ENCODE data around the gene MAPK8.

Gene MAPK8

DNA sequence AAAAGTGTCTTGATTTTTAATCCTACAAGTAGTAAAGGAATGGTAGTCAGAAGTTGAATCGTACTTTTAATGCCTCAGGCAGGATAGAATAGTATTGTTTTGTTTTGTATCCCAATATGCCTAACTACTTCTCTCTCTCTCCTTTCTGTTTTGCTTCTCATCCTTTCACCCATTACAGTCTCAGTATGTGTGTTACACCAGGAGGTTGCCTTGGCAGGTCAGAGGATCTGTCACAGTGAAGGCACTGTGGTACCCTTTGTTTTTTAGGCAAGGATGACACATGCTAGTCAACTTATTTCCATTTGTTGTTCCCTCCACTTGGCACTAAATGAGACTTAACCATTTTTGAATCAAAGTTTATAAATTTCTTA lies 94.4 kb downstream of the MAPK8 start:
- ChIA-PET CTCF (interaction anchor here (1.6 kb wide), 1 partner anchor 17 kb away, joined by 6 read pairs; no protein-coding TSS in a partner anchor), POLR2A (interaction anchor here (0.6 kb wide), 1 partner anchor 73 kb away, joined by 3 read pairs; no protein-coding TSS in a partner anchor)
- DNase-seq (ENCODE audit: extremely low spot score) = no peak
- TF ChIP-seq, protein P1, sequence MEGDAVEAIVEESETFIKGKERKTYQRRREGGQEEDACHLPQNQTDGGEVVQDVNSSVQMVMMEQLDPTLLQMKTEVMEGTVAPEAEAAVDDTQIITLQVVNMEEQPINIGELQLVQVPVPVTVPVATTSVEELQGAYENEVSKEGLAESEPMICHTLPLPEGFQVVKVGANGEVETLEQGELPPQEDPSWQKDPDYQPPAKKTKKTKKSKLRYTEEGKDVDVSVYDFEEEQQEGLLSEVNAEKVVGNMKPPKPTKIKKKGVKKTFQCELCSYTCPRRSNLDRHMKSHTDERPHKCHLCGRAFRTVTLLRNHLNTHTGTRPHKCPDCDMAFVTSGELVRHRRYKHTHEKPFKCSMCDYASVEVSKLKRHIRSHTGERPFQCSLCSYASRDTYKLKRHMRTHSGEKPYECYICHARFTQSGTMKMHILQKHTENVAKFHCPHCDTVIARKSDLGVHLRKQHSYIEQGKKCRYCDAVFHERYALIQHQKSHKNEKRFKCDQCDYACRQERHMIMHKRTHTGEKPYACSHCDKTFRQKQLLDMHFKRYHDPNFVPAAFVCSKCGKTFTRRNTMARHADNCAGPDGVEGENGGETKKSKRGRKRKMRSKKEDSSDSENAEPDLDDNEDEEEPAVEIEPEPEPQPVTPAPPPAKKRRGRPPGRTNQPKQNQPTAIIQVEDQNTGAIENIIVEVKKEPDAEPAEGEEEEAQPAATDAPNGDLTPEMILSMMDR (IDR thresholded peaks at IDR 0.05; ENCODE audit: control extremely low read depth, extremely low read depth, low read depth, missing control alignments) = no peak

DNA sequence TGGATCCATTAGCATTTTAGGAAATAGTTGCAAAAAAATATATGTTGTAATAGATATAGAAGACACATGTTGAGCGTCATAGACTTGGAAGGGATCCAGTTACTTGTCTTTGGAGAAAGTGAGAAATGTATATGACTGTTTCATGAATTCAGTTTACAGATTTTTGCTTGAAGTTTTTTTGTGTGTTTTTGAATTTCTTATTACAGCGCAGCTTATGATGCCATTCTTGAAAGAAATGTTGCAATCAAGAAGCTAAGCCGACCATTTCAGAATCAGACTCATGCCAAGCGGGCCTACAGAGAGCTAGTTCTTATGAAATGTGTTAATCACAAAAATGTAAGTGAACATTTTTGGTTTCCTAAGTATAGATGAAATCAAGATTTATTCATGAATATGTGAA lies 98.2 kb downstream of the MAPK8 start:
- TF ChIP-seq, protein P1 (IDR thresholded peaks at IDR 0.05; ENCODE audit: control extremely low read depth, extremely low read depth, low read depth, missing control alignments) = no peak
- ChIA-PET CTCF (interaction anchor here (0.6 kb wide), 1 partner anchor 54 kb away, joined by 3 read pairs; no protein-coding TSS in a partner anchor), POLR2A (no interaction called here)
- DNase-seq (ENCODE audit: extremely low spot score) = no peak

DNA sequence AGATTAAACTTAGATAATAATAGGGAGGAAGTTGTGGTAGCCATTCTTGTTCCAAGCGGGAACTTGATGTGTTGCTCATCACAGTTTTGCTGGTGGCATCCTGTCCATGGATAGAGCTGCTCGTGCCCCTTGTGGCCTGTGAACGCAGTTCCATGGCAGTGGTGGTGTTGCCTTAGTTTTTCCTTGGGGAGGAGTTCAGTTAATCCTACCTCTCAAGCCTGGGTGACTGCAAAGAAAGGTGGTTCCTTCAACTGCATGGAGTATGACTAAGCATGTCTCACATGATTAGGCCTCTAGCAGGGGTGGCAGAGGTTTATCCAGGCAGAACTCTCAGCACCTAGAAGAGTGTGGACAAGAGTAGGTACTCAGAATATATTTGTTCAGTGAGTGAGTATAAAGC lies 99.7 kb downstream of the MAPK8 start:
- no peak for DNase-seq (ENCODE audit: extremely low spot score)
- CTCF ChIA-PET = interaction anchor here (0.9 to 1.3 kb wide), 3 partner anchors 13 kb away, joined by 3 to 4 read pairs (median 3); no protein-coding TSS in a partner anchor
- POLR2A ChIA-PET = no interaction called here
- TF ChIP-seq, protein P1 (IDR thresholded peaks at IDR 0.05; ENCODE audit: control extremely low read depth, extremely low read depth, low read depth, missing control alignments) = no peak

DNA sequence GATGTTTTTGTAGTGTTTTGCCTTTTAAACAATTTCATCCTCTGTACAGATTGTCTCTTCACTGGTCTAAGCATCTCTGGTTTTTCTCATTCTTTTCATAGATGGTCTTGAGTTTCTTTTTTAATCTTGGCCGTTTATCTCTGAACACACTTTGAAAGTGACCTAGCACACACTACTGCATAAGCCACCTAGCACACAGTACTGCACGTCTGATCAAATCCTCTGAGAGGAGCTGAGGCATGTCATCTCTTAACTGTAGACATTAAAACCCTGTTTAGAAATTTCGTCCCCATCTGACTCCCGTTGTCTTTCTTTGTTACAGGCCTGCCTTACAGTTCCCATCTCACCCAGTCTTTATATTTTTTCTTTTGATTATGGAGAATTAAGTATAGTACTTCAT lies 100.2 kb downstream of the MAPK8 start:
- TF ChIP-seq, protein P1 (IDR thresholded peaks at IDR 0.05; ENCODE audit: control extremely low read depth, extremely low read depth, low read depth, missing control alignments) = no peak
- ChIA-PET POLR2A (no interaction called here), CTCF (interaction anchor here (0.9 to 1.0 kb wide), 2 partner anchors 13 kb away, joined by 3 to 4 read pairs; no protein-coding TSS in a partner anchor)
- DNase-seq (ENCODE audit: extremely low spot score) = no peak

DNA sequence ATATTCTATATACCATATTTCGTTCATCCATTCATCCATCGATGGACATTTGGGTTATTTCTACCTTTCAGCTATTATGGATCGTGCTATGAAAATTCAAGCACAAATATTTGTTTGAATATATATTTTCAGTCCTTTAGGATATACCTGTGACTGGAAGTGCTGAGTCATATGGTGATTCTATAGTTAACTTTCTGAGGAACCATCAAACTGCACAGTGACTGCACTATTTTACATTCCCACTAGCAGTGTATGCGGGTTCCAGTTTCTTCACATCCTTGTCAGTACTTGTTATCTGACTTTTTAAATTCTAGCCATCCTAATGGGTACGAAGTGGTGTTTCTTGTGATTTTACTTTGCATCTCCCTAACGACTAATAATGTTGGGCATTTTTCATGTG lies 104.0 kb downstream of the MAPK8 start:
- ChIA-PET CTCF (no interaction called here), POLR2A (no interaction called here)
- no peak for DNase-seq (ENCODE audit: extremely low spot score)
- TF ChIP-seq, protein P1 (IDR thresholded peaks at IDR 0.05; ENCODE audit: control extremely low read depth, extremely low read depth, low read depth, missing control alignments) = no peak

DNA sequence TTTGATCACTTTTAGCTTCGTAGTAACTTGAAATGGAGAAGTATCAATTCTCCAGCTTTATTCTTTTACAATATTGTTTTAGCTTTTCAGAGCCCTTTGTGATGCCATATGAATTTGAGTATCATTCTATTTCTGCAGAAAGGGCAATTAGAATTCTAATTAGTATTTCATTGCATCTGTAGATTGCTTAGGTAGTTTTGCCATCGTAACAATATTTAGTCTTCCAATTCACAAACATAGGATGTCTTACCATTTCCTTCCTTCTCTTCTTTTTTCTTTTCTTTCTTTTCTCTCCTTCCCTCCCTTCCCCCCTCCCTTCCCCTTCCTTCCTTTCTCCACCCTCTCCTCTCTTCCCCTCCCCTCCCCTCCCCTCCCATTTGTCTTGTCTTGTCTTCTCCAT lies 105.0 kb downstream of the MAPK8 start:
- ChIA-PET POLR2A (no interaction called here), CTCF (no interaction called here)
- TF ChIP-seq, protein P1 (IDR thresholded peaks at IDR 0.05; ENCODE audit: control extremely low read depth, extremely low read depth, low read depth, missing control alignments) = no peak
- DNase-seq (ENCODE audit: extremely low spot score) = no peak

DNA sequence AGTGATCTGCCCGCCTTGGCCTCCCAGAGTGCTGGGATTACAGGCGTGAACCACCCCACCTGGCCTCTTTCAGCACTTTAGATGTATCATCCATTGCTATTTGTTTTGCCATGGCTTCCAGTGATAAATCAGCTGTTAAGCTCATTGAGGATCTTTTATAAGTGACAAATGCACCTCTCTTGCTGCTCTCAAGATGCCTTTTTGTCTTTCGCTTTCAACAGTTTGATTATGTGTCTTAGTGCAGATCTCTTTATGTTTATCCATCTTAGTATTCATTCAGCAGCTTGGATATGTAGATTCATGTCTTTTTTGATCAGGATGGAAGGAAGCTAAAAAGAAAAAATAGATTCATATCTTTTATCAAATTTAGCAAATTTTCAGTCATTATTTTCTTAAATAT lies 105.6 kb downstream of the MAPK8 start:
- TF ChIP-seq, protein P1 (IDR thresholded peaks at IDR 0.05; ENCODE audit: control extremely low read depth, extremely low read depth, low read depth, missing control alignments) = no peak
- DNase-seq (ENCODE audit: extremely low spot score) = no peak
- ChIA-PET POLR2A (no interaction called here), CTCF (no interaction called here)
